GM12878 (cell line): ENCODE results near the gene CMC1. TPM values are rescaled to one million over a fixed set of nuclear protein-coding genes. Genes with fewer than 3 reads are reported as not detected.

Source experiments
- ATAC-seq: fragments of 200-7000 bp; cut with Tn5 transposase; 3 replicates; pipeline ENCODE4 v1.9.1; 2020; ENCODE audit warnings: mild to moderate bottlenecking, moderate library complexity
- BruUV-seq: library from RNA; stranded (reverse); fragments of 400-500 nt; replicated peaks from 2 replicates; lab custom pipeline; 2021; lab: Mats Ljungman, UMichigan
- CTCF ChIA-PET: fragments of 300-600 bp; sonication (Branson Sonifier 250); formaldehyde crosslinking; extraction: SDS; loops from one replicate; lab custom pipeline; 2021; ENCODE audit warnings: inconsistent platforms; lab: Yijun Ruan, JAX
- POLR2A ChIA-PET: fragments of 350-600 bp; formaldehyde crosslinking; extraction: SDS; loops from one replicate; lab custom pipeline; 2021; ENCODE audit warnings: inconsistent platforms; lab: Charles Lee
- RAD21 ChIA-PET: fragments of 300-600 bp; sonication (Branson Sonifier 250); formaldehyde crosslinking; loops from one replicate; lab custom pipeline; 2023; ENCODE audit warnings: antibody characterized with exemption; ENCODE audit not compliant: unreplicated experiment; lab: Charles Lee
- SMC1A ChIA-PET: fragments of 300-600 bp; sonication (Branson Sonifier 250); formaldehyde crosslinking; loops from one replicate; lab custom pipeline; 2023; ENCODE audit not compliant: unreplicated experiment, uncharacterized antibody; lab: Charles Lee
- DNase-seq: peaks from one replicate; pipeline ENCODE4 v3.0.0-alpha.2; 2011; ENCODE audit warnings: low read depth, low spot score
- FAIRE-seq: peaks from 3 replicates; lab custom pipeline; 2011; peaks lifted over from hg19 to GRCh38; lab: Jason Lieb, UNC
- H2AFZ ChIP-seq: 2 replicates; pipeline ENCODE4 v1.6.0; 2011; ENCODE audit warnings: low read depth, low read length, control low read depth; ENCODE audit not compliant: control insufficient read depth
- H3K27ac ChIP-seq: 2 replicates; pipeline ENCODE4 v1.5.1; 2011; ENCODE audit warnings: control low read depth; ENCODE audit not compliant: control insufficient read depth, insufficient read depth
- H3K27me3 ChIP-seq, 2 experiments: replicated peaks in 1 of 2; 2 replicates each; pipeline versions ENCODE4 v1.6.0 to v1.6.1; 2011; ENCODE audit warnings: low read length in 1 of 2; ENCODE audit not compliant: control insufficient read depth in 2 of 2, insufficient read depth in 2 of 2
- H3K36me3 ChIP-seq, 2 experiments: 2 replicates each; pipeline ENCODE4 v1.5.1; 2011; ENCODE audit warnings: low read length in 1 of 2; ENCODE audit not compliant: control insufficient read depth in 2 of 2, insufficient read depth in 2 of 2
- H3K4me1 ChIP-seq: 2 replicates; pipeline ENCODE4 v1.6.1; 2011; ENCODE audit warnings: mild to moderate bottlenecking, low read length, moderate library complexity, mixed read lengths; ENCODE audit not compliant: control insufficient read depth, insufficient read depth
- H3K4me2 ChIP-seq: 2 replicates; pipeline ENCODE4 v1.6.0; 2011; ENCODE audit warnings: control low read depth; ENCODE audit not compliant: control insufficient read depth, insufficient read depth
- H3K4me3 ChIP-seq: fragments of 200-600 bp; sonication (generic); 2 replicates; pipeline ENCODE4 v1.5.1; 2016
- H3K79me2 ChIP-seq: 2 replicates; pipeline ENCODE4 v1.6.0; 2011; ENCODE audit warnings: low read length; ENCODE audit not compliant: control insufficient read depth, insufficient read depth
- H3K9ac ChIP-seq: 2 replicates; pipeline ENCODE4 v1.8.0; 2011; ENCODE audit warnings: low read length, control low read depth, mixed read lengths; ENCODE audit not compliant: control insufficient read depth, insufficient read depth
- H3K9me3 ChIP-seq: replicated peaks from 3 replicates; pipeline ENCODE4 v1.5.1; 2011; ENCODE audit warnings: mild to moderate bottlenecking, low read length; ENCODE audit not compliant: control insufficient read depth, insufficient read depth
- H4K20me1 ChIP-seq: 2 replicates; pipeline ENCODE4 v1.6.0; 2011; ENCODE audit not compliant: control insufficient read depth, insufficient read depth
- E4F1 ChIP-seq: fragments of 450-650 bp; IDR thresholded peaks from 2 replicates; pipeline ENCODE4 v1.6.1; 2018; ENCODE audit warnings: borderline replicate concordance, mild to moderate bottlenecking; ENCODE audit not compliant: partially characterized antibody
- KLF5 ChIP-seq: fragments of 450-650 bp; IDR thresholded peaks from 2 replicates; pipeline ENCODE4 v1.6.1; 2014; ENCODE audit warnings: mild to moderate bottlenecking; ENCODE audit not compliant: partially characterized antibody
- RAD51 ChIP-seq: fragments of 450-650 bp; IDR thresholded peaks from 2 replicates; pipeline ENCODE4 v1.6.1; 2016; ENCODE audit warnings: moderate library complexity, mild to moderate bottlenecking, inconsistent platforms
- RUNX3 ChIP-seq: IDR thresholded peaks from 2 replicates; pipeline ENCODE4 v1.6.1; 2012; ENCODE audit warnings: low read length, inconsistent platforms
- SPI1 ChIP-seq: IDR thresholded peaks from 2 replicates; pipeline ENCODE4 v1.6.1; 2011; ENCODE audit warnings: low read depth, mild to moderate bottlenecking, low read length, moderate library complexity, borderline replicate concordance; ENCODE audit not compliant: insufficient read depth
- WRNIP1 ChIP-seq: IDR thresholded peaks from 2 replicates; pipeline ENCODE4 v1.6.1; 2011; ENCODE audit warnings: low read depth, low read length, improper control_type of control experiment, borderline replicate concordance
- ZBTB33 ChIP-seq: fragments of 450-650 bp; IDR thresholded peaks from 2 replicates; pipeline ENCODE4 v1.6.1; 2017; ENCODE audit warnings: mild to moderate bottlenecking
- WGBS: methylation state at CpG from one replicate; pipeline ENCODE4 v1.1.6; 2016; ENCODE audit warnings: low lambda C conversion rate; ENCODE audit not compliant: insufficient replicate concordance, insufficient coverage; ENCODE audit errors: missing lambda C conversion rate; 5-methylcytosine and 5-hydroxymethylcytosine counted together
- in situ Hi-C: fragments of 300-500 bp; cut with MboI; formaldehyde crosslinking; loops from 9 replicates; pipeline ENCODE4 v1.14.3; 2018; ENCODE audit warnings: mixed read lengths
- intact Hi-C: fragments of 100-400 bp; cut with micrococcal nuclease; formaldehyde crosslinking; loops from one replicate; pipeline ENCODE4 v1.14.2; 2022; ENCODE audit not compliant: unreplicated experiment
- polyA plus RNA-seq, 11 experiments: library from polyadenylated mRNA; depleted of rRNA in 4 of 11; unstranded in 6 of 11; stranded (reverse) in 5 of 11; fragments of >200 nt; fragmentation: Nextera tagmentation in 4 of 11; fragmentation: Illumina TruSeq in 1 of 11; extraction: Ambion mirVana in 4 of 11; extraction: Trizol in 1 of 11; gene quantifications; 1 replicate in 1 of 11; 2 replicates in 10 of 11; pipeline versions ENCODE4 v1.2.1 to v1.2.3, GENCODE V29; 2011 to 2016; ENCODE audit warnings: inconsistent platforms in 2 of 11, missing spikeins in 2 of 11, low read depth in 1 of 11
- total RNA-seq, 4 experiments: library from RNA; depleted of rRNA in 3 of 4; stranded (reverse); fragments of >200 nt in 3 of 4; fragmentation: Illumina TruSeq in 1 of 4; extraction: Trizol in 1 of 4; gene quantifications; 2 replicates each; pipeline versions ENCODE4 v1.2.1 to v1.2.3, GENCODE V29; 2013 to 2021
- TF ChIP-seq, protein P1 (sequence below): fragments of 450-650 bp; IDR thresholded peaks from 2 replicates; pipeline ENCODE4 v1.6.1; 2017; ENCODE audit warnings: antibody characterized with exemption, mild to moderate bottlenecking, moderate library complexity

Gene CMC1
- total and polyA plus RNA-seq, 10 of the 15 experiments (the other 5 are each of a cell fraction or from before 2014, with no cell fraction given), result 12.3 to 118 (median 29.3) TPM

DNA sequence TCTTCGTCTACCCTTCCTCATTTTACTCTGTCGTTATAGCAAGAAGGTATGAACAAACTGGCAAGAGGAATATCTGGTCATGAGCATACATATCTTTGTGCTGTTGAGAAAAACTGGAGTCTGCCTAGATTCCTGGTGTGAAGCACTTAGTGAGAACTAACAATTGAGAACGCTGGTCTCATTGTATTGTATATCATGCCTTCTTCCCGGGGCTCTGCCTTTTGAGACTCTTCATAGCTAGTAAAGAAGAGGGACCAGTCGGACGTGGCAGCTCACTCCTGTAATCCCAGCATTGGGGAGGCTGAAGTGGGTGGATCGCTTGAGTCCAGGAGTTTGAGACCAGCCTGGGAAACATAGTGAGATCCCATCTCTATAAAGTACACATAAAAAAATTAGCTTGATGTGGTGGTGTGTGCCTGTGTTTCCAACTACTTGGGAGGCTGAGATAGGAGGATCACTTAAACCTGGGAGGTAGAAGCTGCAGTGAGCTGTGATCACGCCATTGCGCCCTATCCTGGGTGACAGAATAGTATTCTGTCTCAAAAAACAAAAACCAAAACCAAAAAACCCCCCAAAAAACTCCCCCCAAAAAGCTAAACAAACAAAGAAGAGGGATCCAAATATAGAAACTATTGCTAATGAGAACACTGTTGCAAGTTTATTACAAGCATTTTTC, 11.8 kb downstream of the CMC1 start:
- in situ Hi-C loops, result no loop called here
- ChIA-PET RAD21 (interaction anchor here (0.7 to 5.5 kb wide), 27 partner anchors 9 to 801 kb away, joined by 3 to 40 read pairs (median 7); partner anchors contain the start of gene EOMES), CTCF (interaction anchor here (0.6 to 2.1 kb wide), 11 partner anchors 8 to 531 kb away, joined by 3 to 9 read pairs (median 3); partner anchors contain the start of gene EOMES), POLR2A (interaction anchor here (0.6 to 2.9 kb wide), 14 partner anchors 10 to 531 kb away, joined by 3 to 14 read pairs (median 4); partner anchors contain the start of genes CMC1 and EOMES), SMC1A (interaction anchor here (0.6 to 5.8 kb wide), 27 partner anchors 12 to 530 kb away, joined by 3 to 43 read pairs (median 5); partner anchors contain the start of gene CMC1)
- peaks cover 8% of the 10 kb centered on the region for H3K79me2 ChIP-seq
- TF ChIP-seq ZBTB33 (peak; percentile 92), RAD51 (no peak)
- no peak overlapping the region for H3K9ac ChIP-seq
- no TSS peak for BruUV-seq
- intact Hi-C loops, result no loop called here
- ATAC-seq (peak; percentile 14; the same call in 1 of the 3 replicates), DNase-seq (no peak), FAIRE-seq (no peak)
- H3K4me3 ChIP-seq, result no peak overlapping the region
- no peak overlapping the region for H2AFZ ChIP-seq
- no peak overlapping the region for H3K27ac ChIP-seq
- H3K27me3 ChIP-seq, result no peaks in the 10 kb centered on the region
- no peak overlapping the region for H3K4me2 ChIP-seq
- 83% methylated on average over 9 of the region's 9 CpGs for WGBS
- H4K20me1 ChIP-seq, result no peaks in the 10 kb centered on the region
- no peaks in the 10 kb centered on the region; the same call in 1 of the 2 replicates for H3K4me1 ChIP-seq
- H3K36me3 ChIP-seq, result no peaks in the 10 kb centered on the region
- H3K9me3 ChIP-seq, result no peaks in the 10 kb centered on the region; the same call in 1 of the 3 replicates

- Histone ChIP-seq H2AFZ (no peak overlapping the region), H3K27me3 (no peaks in the 10 kb centered on the region), H3K4me2 (no peak overlapping the region), H3K27ac (no peak overlapping the region), H3K4me1 (no peaks in the 10 kb centered on the region), H4K20me1 (no peaks in the 10 kb centered on the region), H3K9ac (no peak overlapping the region), H3K79me2 (peaks cover 1% of the 10 kb centered on the region), H3K36me3 (peaks cover 0 to 6% of the 10 kb centered on the region in 2 experiments; a peak in 3 of 4 replicates), H3K4me3 (no peak overlapping the region), H3K9me3 (no peaks in the 10 kb centered on the region)
- DNase-seq (no peak), FAIRE-seq (no peak), ATAC-seq (no peak)
- ChIA-PET RAD21 (no interaction called here), SMC1A (no interaction called here), CTCF (no interaction called here), POLR2A (no interaction called here)
- intact Hi-C loops (no loop called here), in situ Hi-C loops (no loop called here)
- BruUV-seq, result no TSS peak
- TF ChIP-seq KLF5, result no peak
- TF ChIP-seq, protein P1, sequence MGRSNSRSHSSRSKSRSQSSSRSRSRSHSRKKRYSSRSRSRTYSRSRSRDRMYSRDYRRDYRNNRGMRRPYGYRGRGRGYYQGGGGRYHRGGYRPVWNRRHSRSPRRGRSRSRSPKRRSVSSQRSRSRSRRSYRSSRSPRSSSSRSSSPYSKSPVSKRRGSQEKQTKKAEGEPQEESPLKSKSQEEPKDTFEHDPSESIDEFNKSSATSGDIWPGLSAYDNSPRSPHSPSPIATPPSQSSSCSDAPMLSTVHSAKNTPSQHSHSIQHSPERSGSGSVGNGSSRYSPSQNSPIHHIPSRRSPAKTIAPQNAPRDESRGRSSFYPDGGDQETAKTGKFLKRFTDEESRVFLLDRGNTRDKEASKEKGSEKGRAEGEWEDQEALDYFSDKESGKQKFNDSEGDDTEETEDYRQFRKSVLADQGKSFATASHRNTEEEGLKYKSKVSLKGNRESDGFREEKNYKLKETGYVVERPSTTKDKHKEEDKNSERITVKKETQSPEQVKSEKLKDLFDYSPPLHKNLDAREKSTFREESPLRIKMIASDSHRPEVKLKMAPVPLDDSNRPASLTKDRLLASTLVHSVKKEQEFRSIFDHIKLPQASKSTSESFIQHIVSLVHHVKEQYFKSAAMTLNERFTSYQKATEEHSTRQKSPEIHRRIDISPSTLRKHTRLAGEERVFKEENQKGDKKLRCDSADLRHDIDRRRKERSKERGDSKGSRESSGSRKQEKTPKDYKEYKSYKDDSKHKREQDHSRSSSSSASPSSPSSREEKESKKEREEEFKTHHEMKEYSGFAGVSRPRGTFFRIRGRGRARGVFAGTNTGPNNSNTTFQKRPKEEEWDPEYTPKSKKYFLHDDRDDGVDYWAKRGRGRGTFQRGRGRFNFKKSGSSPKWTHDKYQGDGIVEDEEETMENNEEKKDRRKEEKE, result no peak
- no peak for TF ChIP-seq WRNIP1
- TF ChIP-seq SPI1, result no peak
- no peak for TF ChIP-seq RUNX3
- TF ChIP-seq E4F1, result no peak
These were observed 20.6 kb downstream of the CMC1 start for GRCh38 chr3:28262001-28262400.
